ENCODE results near the gene AASDHPPT.
"Not testable (repeated sequence)": the region's sequence is repeated elsewhere in the genome, so short reads cannot be mapped to it uniquely, and the experiment has no call there.

AASDHPPT gene, protein sequence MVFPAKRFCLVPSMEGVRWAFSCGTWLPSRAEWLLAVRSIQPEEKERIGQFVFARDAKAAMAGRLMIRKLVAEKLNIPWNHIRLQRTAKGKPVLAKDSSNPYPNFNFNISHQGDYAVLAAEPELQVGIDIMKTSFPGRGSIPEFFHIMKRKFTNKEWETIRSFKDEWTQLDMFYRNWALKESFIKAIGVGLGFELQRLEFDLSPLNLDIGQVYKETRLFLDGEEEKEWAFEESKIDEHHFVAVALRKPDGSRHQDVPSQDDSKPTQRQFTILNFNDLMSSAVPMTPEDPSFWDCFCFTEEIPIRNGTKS

DNA sequence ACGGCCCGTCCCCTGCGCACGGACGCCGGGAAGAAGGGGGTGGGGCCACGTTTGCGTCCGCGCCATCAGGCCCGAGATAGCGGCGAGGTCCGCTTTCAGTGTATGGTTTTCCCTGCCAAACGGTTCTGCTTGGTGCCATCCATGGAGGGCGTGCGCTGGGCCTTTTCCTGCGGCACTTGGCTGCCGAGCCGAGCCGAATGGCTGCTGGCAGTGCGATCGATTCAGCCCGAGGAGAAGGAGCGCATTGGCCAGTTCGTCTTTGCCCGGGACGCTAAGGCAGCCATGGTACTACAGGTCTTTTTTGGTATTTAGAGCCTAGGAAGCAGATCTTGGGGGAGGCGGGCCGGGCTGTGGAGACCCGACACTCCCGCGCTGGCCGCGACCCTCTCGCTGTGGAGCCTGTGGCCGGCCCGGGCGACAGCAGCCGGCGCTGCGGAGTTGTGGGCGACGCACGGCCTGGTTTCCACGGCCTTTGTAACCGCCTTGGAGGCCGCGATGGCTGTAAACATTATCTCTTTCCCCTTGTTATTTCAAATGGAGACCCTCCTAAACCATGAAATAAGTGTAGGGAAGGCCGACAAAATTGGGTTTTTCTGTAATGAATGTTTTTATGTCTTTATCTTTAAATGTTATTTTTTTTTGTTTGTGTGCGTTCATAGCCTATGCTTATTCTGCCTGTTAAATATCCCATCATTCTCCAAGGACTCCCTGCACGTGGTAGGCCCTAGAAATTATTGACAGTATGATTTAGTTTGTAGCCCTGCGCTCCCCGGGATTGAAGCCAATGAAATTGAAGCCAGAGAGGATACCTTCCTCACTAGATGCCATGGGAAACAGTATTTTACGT lies at the start of gene AASDHPPT:
Gene AASDHPPT, plus strand, starts transcription at position 54 of the 847 bp plus-strand sequence. Its CDS starts 49 bp downstream, at position 103.
- peak; percentile 47 for DNase-seq

DNA sequence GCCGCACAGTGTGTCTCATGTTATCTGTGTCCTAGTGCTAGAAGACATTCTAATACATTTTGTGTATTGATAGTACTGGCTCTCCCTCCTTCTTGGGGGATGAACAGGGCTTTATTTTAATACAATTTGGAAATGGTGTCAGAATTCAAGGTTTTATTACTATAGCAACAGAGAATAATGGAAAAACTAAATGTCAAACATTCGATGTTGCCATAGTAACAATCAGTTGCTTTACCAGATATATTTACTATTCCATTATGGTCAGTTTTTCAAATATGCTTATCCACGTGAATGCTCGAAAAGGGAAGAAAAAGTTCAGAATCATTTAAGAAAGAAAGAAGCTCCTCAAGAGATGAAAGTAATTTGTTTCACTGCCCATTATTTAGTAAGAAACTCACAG lies 46.9 kb upstream of the AASDHPPT start:
- no peak for DNase-seq

GRCh38 chr11:106031202-106031810 lies 46.2 kb upstream of the AASDHPPT start:
- DNase-seq, result no peak

GRCh38 chr11:106031936-106032335 lies 45.5 kb upstream of the AASDHPPT start:
- DNase-seq, result no peak

GRCh38 chr11:106032861-106033260 lies 44.6 kb upstream of the AASDHPPT start:
- DNase-seq, result no peak

DNA sequence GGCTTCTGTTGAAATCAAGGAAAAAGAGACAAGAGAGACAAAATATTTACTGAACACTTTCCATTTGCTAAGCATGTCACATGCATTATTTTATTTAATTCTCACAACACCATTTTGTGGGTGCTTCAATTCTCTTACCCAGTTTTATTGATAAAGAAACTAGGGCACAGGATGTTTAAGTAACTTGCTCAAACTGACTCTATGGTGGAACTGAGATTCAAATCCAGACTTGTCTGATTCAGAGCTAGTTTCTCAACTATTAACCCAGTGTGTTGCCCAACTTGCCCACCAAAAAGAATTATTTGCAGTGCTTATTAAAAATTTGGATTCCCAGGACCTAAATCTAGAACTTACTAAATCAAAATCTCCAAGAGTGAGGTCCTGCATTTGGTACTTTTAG lies 33.9 kb upstream of the AASDHPPT start:
- DNase-seq, result no peak

- DNase-seq, result no peak
Measured at GRCh38 chr11:106047631-106048030, 29.8 kb upstream of the AASDHPPT start.

DNA sequence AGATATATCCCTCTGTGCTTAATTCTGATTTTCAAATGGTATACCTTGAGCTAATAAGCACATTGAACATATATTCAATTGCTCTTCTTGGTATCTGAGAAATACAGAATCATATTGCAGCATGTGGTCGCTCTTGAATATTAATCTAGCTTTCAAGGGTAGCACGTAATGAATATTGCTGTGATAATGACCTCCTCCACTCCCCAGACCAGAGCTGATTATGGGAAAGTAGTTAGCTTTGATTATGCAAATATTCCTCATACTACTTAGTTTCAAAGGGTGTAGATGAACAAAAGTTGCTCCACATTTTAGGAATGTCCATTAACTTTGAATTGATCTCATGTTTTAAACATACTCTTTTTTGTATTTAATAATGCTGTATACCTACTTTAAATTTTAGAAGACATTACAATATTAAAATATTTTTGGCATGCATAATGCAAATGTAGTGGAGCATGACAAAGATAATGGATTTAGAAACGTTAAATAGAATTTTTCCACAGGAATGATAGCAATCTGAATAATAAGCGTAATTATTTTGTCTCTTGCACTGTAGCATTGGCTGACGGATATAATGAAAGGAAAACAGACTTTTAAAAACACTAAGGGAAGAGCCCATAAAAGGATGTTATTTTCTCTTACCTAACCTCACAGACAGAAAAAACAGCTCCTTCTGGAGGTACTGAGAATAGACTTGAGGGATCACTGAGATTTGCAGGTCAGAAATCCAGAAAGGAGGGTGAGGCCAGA lies 27.6 kb upstream of the AASDHPPT start:
- DNase-seq, result no peak

DNA sequence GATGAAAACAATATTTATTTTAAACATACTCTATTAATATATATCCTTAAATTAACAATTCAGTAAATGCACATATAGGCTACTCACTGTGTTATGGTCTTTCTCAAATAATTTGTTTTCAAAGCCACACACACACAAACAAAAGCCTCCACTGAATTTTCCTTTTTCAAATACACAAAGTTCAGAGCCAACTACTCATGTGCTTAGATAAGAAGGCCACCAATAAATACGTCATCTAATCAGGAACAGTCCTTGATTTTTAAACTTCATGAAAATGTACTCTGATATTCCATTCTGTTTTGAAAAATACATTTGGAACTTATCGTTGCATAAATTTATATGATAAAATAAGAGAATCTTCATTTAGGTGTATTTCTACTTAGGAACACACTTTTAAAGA lies 26.4 kb upstream of the AASDHPPT start:
- DNase-seq, result no peak

GRCh38 chr11:106058377-106058776 lies 19.1 kb upstream of the AASDHPPT start:
- not testable (repeated sequence) for DNase-seq

GRCh38 chr11:106059617-106060016 lies 17.8 kb upstream of the AASDHPPT start:
- no peak for DNase-seq

GRCh38 chr11:106061249-106061784 lies 16.1 kb upstream of the AASDHPPT start:
- no peak for DNase-seq

DNA sequence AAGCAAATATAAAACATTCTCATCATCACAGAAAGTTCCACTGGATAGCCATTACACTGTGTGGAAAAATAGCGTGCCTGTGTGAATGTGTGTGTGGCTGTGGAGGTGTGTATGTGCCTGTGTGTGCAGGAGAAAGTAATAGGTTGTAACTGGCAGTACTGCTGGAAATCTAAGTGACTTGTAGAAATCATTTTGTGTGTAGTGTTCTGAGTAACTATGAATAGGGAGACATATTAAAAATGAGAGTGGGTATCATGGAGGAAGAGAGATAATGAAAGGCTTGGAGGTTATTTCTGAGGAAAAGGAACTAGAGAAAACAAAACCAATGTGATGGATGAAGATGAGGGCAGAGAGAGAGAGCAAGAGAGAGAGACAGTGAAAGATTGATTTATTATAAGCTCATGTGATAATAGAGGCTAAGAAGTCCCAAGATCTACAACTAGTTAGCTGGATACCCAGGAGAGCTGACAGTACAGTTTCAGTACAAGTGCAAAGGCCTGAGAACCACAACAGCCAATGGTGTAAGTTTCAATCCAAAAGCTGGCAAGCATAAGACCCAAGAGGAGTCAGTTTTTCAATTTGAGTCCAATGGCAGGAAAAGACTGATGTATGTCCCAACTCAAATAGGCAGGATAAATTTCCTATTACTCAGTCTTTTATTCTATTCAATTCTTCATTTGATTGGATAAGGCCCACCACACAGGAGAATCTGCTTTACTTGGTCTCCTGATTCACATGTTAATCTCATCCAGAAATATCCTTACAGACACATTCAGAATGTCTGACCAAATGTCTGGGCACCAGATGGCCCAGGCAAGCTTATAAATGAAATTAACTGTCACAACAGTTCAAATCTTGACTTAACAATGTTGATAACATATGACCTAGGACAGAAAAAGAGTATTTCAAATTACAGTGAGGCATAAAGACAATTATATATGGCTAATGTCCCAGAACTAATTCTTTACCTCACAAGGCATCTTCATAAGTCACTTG lies 15.2 kb upstream of the AASDHPPT start:
- no peak for DNase-seq

DNA sequence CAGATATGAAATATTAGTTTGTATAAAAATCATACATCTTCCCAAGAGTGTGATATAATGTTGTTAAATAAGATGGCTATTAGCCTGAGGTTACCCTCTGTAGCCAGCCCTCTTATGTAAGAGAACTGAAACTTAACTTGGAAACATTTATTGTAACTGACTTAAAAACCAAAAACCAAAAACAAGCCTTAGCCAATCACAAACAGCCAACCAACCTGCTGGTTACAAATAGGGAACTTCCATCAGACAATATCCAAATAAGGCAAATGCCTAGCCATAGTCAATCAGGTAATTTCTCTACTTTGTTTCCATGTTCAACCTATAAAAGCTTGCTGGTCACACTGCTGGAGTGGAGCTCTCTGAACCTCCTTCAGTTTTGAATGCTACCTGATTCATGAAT lies 14.5 kb upstream of the AASDHPPT start:
- no peak for DNase-seq

GRCh38 chr11:106070606-106071005 lies 6.9 kb upstream of the AASDHPPT start:
- no peak for DNase-seq

DNA sequence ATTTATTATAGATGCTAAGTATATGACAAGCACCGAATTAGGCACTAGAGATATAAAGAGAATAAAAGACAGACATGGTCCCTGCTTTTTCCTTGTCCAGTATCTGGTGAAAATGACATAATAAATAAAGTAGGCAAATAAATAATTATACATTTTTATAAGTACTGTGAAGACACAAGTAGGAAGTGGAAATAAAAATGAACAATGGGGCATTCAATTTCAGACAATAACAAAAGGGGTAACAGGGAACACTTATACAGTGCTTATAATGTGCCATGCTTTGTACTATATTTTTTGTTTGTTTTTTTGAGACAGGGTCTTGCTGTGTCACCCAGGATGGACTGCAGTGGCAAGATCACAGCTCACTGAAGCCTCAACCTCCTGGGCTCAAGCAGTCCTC lies 4.7 kb upstream of the AASDHPPT start:
- DNase-seq, result no peak

- DNase-seq, result peak; percentile 7
Measured at GRCh38 chr11:106076171-106076918, 1.1 kb upstream of the AASDHPPT start.

- peak; percentile 93 for DNase-seq
Measured at GRCh38 chr11:106076919-106077608, 398 bp upstream of the AASDHPPT start, which contains the start of gene KBTBD3. Gene KBTBD3 (minus strand): TSS chr11:106077347. CDS start chr11:106059097, 18,250 bp downstream.

- no peak for DNase-seq
Measured at GRCh38 chr11:106082096-106082495, 4.6 kb downstream of the AASDHPPT start.

- DNase-seq, result no peak
Measured at GRCh38 chr11:106086135-106086534, 8.7 kb downstream of the AASDHPPT start.
